Liver (tissue), 3 donors: ENCODE measurements around the gene ZNF584.

Source experiments
- EGR1 ChIP-seq, 2 donors: IDR thresholded peaks; 2 replicates each; pipeline ENCODE4 v1.6.1; 2016 to 2018; ENCODE audit warnings: antibody characterized with exemption in 2 of 2, low read depth in 2 of 2
- TAF1 ChIP-seq: conservative IDR thresholded peaks from 2 replicates; pipeline ENCODE4 v1.6.1; 2016; ENCODE audit warnings: antibody characterized with exemption, mild to moderate bottlenecking
- YY1 ChIP-seq: IDR thresholded peaks from 2 replicates; pipeline ENCODE4 v1.6.1; 2016; ENCODE audit warnings: antibody characterized with exemption, mild to moderate bottlenecking
- TF ChIP-seq, protein P1 (sequence below): fragments of 150-350 bp; IDR thresholded peaks from 2 replicates; pipeline ENCODE4 v1.5.1; 2017; ENCODE audit warnings: improper control_type of control experiment, low read depth, low read length; ENCODE audit not compliant: missing input control
- TF ChIP-seq, protein P2 (sequence below): IDR thresholded peaks from 2 replicates; pipeline ENCODE4 v1.6.1; 2016; ENCODE audit warnings: antibody characterized with exemption, mild to moderate bottlenecking
- donor health status: healthy.
- donor health status: healthy.

DNA sequence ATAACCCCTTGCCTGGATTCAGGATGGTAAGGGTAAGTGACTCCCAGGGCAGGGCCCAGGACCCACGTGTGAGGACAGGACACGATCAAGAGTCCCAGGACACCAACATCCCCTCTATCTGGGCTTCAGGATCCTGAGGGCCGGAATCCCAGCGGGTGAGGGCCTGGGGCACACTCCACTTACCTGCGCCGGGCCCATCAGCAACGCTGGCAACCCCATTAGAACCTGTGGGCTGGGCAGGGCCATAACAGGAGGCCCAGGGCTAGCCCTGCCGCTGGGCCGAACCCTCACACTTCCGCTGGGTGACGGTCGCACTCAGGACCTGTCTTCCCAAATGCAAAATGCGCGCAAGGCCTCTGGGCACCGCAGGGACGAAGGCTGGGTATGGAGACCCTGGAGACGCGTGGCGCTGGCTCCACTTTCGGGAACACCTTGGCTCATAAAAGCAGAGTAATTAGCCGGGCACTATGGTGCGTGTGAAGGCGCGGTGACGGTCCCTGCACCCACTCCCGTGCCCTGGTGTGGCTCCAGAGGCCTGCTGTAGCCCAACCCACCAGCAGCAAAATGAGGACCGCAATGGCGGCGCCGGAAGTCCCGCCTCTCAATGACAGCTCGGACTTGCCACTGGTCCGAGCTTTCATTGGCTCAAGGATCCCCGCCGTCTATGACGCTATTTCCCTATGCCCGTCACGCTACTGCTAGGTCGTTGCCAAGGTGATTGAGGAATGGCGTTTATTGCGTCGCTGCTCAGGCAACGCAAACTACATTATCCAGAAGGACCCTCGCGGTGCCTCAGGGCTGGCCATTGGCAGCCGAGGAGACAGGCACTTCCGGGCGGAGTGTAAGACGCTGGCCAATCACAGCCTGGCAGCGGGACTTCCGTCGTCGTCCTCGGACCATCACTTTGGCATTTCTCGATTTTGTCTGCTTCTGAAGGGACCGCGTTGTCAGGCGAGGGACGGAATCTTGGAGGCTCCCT lies 31.4 kb downstream of the ZNF584 start, which contains the start of gene ZNF132:
- TF ChIP-seq TAF1 (no peak), YY1 (peak; percentile 98), EGR1 (IDR thresholded peaks at IDR 0.05; ENCODE audit: low read depth in 2 of 2) (no peak)
- TF ChIP-seq, protein P1, sequence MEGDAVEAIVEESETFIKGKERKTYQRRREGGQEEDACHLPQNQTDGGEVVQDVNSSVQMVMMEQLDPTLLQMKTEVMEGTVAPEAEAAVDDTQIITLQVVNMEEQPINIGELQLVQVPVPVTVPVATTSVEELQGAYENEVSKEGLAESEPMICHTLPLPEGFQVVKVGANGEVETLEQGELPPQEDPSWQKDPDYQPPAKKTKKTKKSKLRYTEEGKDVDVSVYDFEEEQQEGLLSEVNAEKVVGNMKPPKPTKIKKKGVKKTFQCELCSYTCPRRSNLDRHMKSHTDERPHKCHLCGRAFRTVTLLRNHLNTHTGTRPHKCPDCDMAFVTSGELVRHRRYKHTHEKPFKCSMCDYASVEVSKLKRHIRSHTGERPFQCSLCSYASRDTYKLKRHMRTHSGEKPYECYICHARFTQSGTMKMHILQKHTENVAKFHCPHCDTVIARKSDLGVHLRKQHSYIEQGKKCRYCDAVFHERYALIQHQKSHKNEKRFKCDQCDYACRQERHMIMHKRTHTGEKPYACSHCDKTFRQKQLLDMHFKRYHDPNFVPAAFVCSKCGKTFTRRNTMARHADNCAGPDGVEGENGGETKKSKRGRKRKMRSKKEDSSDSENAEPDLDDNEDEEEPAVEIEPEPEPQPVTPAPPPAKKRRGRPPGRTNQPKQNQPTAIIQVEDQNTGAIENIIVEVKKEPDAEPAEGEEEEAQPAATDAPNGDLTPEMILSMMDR: no peak
- TF ChIP-seq, protein P2, sequence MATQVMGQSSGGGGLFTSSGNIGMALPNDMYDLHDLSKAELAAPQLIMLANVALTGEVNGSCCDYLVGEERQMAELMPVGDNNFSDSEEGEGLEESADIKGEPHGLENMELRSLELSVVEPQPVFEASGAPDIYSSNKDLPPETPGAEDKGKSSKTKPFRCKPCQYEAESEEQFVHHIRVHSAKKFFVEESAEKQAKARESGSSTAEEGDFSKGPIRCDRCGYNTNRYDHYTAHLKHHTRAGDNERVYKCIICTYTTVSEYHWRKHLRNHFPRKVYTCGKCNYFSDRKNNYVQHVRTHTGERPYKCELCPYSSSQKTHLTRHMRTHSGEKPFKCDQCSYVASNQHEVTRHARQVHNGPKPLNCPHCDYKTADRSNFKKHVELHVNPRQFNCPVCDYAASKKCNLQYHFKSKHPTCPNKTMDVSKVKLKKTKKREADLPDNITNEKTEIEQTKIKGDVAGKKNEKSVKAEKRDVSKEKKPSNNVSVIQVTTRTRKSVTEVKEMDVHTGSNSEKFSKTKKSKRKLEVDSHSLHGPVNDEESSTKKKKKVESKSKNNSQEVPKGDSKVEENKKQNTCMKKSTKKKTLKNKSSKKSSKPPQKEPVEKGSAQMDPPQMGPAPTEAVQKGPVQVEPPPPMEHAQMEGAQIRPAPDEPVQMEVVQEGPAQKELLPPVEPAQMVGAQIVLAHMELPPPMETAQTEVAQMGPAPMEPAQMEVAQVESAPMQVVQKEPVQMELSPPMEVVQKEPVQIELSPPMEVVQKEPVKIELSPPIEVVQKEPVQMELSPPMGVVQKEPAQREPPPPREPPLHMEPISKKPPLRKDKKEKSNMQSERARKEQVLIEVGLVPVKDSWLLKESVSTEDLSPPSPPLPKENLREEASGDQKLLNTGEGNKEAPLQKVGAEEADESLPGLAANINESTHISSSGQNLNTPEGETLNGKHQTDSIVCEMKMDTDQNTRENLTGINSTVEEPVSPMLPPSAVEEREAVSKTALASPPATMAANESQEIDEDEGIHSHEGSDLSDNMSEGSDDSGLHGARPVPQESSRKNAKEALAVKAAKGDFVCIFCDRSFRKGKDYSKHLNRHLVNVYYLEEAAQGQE: no peak
